Measurements from ENCODE around the gene ATP5PF.

The ATP5PF gene

DNA sequence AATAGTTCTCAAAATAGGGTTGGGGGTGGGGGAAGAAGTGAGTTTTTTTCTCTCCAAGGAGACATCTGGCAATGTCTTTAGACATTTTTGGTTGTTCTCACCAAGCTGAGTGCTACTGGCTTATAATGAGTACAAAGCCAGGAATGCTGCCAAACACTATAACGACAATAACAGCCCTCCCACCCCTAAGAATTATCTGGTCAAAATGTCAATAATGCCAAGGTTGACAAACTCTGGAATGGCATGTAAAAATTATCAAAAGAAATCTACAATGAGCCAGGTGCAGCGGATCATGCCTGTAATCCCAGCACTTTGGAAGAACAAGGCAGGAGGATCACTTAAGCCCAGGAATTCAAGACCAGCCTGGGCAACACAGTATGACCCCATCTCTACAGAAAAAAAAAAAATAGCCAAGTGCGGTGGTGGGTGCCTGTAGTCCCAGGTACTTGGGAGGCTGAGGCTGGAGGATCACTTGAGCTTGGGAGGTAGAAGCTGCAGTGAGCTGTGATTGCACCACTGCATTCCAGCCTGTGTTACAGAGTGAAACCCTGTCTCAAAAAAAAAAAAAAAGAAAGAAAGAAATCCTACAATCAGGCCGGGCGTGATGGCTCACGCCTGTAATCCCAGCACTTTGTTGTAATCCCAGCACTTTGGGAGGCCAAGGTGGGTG is 2.5 kb downstream of the ATP5PF start:
- no peak overlapping the region for H3K27ac ChIP-seq (ENCODE audit: low read depth, low read length)
- H3F3A ChIP-seq (ENCODE audit: control insufficient read depth, insufficient read depth): peaks cover 6% of the 10 kb centered on the region; the same call in 1 of the 2 replicates
- H3K4me2 ChIP-seq (ENCODE audit: low read length): no peak overlapping the region

DNA sequence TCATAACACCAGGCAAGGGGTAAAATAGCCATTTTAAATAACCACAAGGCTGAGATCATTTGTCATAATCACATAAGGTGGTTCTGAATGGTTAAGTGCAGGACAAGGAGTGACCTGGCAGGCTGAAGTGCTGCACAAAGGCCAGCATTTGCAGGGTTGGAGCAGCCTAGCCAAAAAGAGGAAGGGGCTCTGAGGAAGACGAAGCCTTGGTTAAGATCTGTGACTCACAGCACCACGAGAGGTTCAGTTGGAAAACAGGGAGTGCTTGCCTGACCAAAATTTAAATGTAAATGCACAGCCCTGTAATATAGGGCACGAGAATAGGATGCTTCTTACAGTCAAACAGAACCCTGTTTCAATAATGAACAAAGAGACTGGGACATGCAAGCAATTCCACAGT is 12.1 kb downstream of the ATP5PF start:
- H3K27ac ChIP-seq (ENCODE audit: low read depth, low read length): no peak overlapping the region
- H3K4me2 ChIP-seq (ENCODE audit: low read length): no peak overlapping the region
- no peaks in the 10 kb centered on the region for H3K27me3 ChIP-seq (ENCODE audit: control insufficient read depth, low read length)
- H3K9me2 ChIP-seq (replicated peaks; ENCODE audit: control insufficient read depth, low read length): no peaks in the 10 kb centered on the region
- no peaks in the 10 kb centered on the region for H3K9me3 ChIP-seq (ENCODE audit: control insufficient read depth, insufficient read depth, low read length)
- H3K4me3 ChIP-seq (ENCODE audit: low read length): no peak overlapping the region
- H3F3A ChIP-seq (ENCODE audit: control insufficient read depth, insufficient read depth): 0 out of 2 replicates have a peak, but pooled peaks cover 5% of the 10 kb centered on the region
- no peaks in the 10 kb centered on the region for H4K20me1 ChIP-seq (ENCODE audit: control insufficient read depth, insufficient read depth, low read depth, low read length)
- TF ChIP-seq, protein P1, sequence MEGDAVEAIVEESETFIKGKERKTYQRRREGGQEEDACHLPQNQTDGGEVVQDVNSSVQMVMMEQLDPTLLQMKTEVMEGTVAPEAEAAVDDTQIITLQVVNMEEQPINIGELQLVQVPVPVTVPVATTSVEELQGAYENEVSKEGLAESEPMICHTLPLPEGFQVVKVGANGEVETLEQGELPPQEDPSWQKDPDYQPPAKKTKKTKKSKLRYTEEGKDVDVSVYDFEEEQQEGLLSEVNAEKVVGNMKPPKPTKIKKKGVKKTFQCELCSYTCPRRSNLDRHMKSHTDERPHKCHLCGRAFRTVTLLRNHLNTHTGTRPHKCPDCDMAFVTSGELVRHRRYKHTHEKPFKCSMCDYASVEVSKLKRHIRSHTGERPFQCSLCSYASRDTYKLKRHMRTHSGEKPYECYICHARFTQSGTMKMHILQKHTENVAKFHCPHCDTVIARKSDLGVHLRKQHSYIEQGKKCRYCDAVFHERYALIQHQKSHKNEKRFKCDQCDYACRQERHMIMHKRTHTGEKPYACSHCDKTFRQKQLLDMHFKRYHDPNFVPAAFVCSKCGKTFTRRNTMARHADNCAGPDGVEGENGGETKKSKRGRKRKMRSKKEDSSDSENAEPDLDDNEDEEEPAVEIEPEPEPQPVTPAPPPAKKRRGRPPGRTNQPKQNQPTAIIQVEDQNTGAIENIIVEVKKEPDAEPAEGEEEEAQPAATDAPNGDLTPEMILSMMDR (IDR thresholded peaks at IDR 0.05; ENCODE audit: low read depth, low read length, poor library complexity, severe bottlenecking): no peak
- no peak for TF ChIP-seq EZH2phosphoT487 (IDR thresholded peaks at IDR 0.05; ENCODE audit: borderline replicate concordance, low read length)
- peaks cover 64% of the 10 kb centered on the region for H3K36me3 ChIP-seq (ENCODE audit: control insufficient read depth, low read length)
- H3K4me1 ChIP-seq (ENCODE audit: control insufficient read depth, low read length): peaks cover 3% of the 10 kb centered on the region; the same call in 1 of the 2 replicates
- peaks cover 18% of the 10 kb centered on the region for H3K79me2 ChIP-seq (ENCODE audit: control insufficient read depth, low read length)

More for the DNA sequence above, 2.5 kb downstream of the ATP5PF start:
- Histone ChIP-seq H3K9me2 (replicated peaks; ENCODE audit: control insufficient read depth, low read length) (no peaks in the 10 kb centered on the region), H4K20me1 (ENCODE audit: control insufficient read depth, insufficient read depth, low read depth, low read length) (0 out of 2 replicates have a peak, but pooled peaks cover 7% of the 10 kb centered on the region), H3K4me1 (ENCODE audit: control insufficient read depth, low read length) (peaks cover 27% of the 10 kb centered on the region), H3K4me3 (ENCODE audit: low read length) (no peak overlapping the region), H3K27me3 (ENCODE audit: control insufficient read depth, low read length) (no peaks in the 10 kb centered on the region), H3K9me3 (ENCODE audit: control insufficient read depth, insufficient read depth, low read length) (no peaks in the 10 kb centered on the region), H3K36me3 (ENCODE audit: control insufficient read depth, low read length) (peaks cover 73% of the 10 kb centered on the region), H3K79me2 (ENCODE audit: control insufficient read depth, low read length) (peaks cover 93% of the 10 kb centered on the region)
- TF ChIP-seq EZH2phosphoT487 (IDR thresholded peaks at IDR 0.05; ENCODE audit: borderline replicate concordance, low read length): no peak
- TF ChIP-seq, protein P1 (IDR thresholded peaks at IDR 0.05; ENCODE audit: low read depth, low read length, poor library complexity, severe bottlenecking): no peak

DNA sequence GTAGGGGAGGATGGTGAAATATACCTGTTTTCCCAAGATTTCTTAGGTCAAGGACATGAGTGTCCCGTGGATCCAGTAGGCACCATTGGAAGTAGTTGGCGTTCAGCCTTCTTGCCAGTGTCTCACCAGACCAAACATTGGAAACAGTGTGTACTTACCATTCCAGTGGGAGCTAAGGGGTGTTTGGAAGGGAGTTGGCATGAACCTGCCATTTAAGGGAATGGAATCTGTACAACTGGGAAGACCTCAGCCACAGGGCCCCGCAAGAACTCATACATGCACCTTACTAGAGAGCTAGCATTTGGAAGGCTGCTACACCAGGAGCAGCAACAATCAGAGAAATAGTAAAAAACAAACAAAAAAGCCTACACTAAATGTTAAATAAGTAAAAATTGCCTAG is 12.7 kb downstream of the ATP5PF start:
- H3K36me3 ChIP-seq (ENCODE audit: control insufficient read depth, low read length): peaks cover 57% of the 10 kb centered on the region

More for the DNA sequence above, 12.7 kb downstream of the ATP5PF start:
- TF ChIP-seq, protein P1 (IDR thresholded peaks at IDR 0.05; ENCODE audit: low read depth, low read length, poor library complexity, severe bottlenecking): no peak
- no peak for TF ChIP-seq EZH2phosphoT487 (IDR thresholded peaks at IDR 0.05; ENCODE audit: borderline replicate concordance, low read length)
- Histone ChIP-seq H3K27me3 (ENCODE audit: control insufficient read depth, low read length) (no peaks in the 10 kb centered on the region), H3K9me3 (ENCODE audit: control insufficient read depth, insufficient read depth, low read length) (no peaks in the 10 kb centered on the region), H3K4me1 (ENCODE audit: control insufficient read depth, low read length) (peaks cover 7% of the 10 kb centered on the region; the same call in 1 of the 2 replicates), H3K27ac (ENCODE audit: low read depth, low read length) (no peak overlapping the region), H3K4me2 (ENCODE audit: low read length) (no peak overlapping the region), H3K79me2 (ENCODE audit: control insufficient read depth, low read length) (peaks cover 12% of the 10 kb centered on the region), H3K9me2 (replicated peaks; ENCODE audit: control insufficient read depth, low read length) (no peaks in the 10 kb centered on the region), H4K20me1 (ENCODE audit: control insufficient read depth, insufficient read depth, low read depth, low read length) (no peaks in the 10 kb centered on the region), H3K4me3 (ENCODE audit: low read length) (no peak overlapping the region), H3F3A (ENCODE audit: control insufficient read depth, insufficient read depth) (0 out of 2 replicates have a peak, but pooled peaks cover 10% of the 10 kb centered on the region)

Measured in DOHH2 (cell line).